ENCODE measurements around the gene NPC1.

- no peak for TF ChIP-seq CTCF (IDR thresholded peaks at IDR 0.05 in 2 of 3, conservative IDR thresholded peaks at IDR 0.05 in 1 of 3; ENCODE audit: borderline replicate concordance in 1 of 3, insufficient read depth in 1 of 3, low read depth in 2 of 3, low read length in 2 of 3)
- no peak for TF ChIP-seq REST (IDR thresholded peaks at IDR 0.05; ENCODE audit: low read depth)
- no peak for TF ChIP-seq POLR2A (IDR thresholded peaks at IDR 0.05; ENCODE audit: borderline replicate concordance, extremely low read depth, insufficient read depth, insufficient read length)
- no peak for TF ChIP-seq SIN3A (IDR thresholded peaks at IDR 0.05; ENCODE audit: low read depth)
- TF ChIP-seq EZH2phosphoT487 (IDR thresholded peaks at IDR 0.05; ENCODE audit: borderline replicate concordance), result no peak
- TF ChIP-seq POLR2AphosphoS5 (IDR thresholded peaks at IDR 0.05; ENCODE audit: low read depth, low read length), result no peak
Observed at GRCh38 chr18:23609390-23610023, 23.2 kb upstream of the NPC1 start.
